Stimulated activated naive CD8-positive, alpha-beta T cell treated with anti-CD3 and anti-CD28 coated beads, Interleukin-15, amount 100 ng/mL, for 72 hours (primary cell): ENCODE data around the gene GRM6.

Experiments used
- ATAC-seq: fragments of 150-1000 bp; cut with Tn5 transposase; 2 replicates; pipeline ENCODE4 v1.10.0; 2021; ENCODE audit warnings: mild to moderate bottlenecking, moderate library complexity
- DNase-seq, 2 donors: peaks; one replicate each; pipeline ENCODE4 v3.0.0; 2021 to 2022
- H3K27ac Mint-ChIP-seq, 2 donors: one replicate each; pipeline ENCODE4 v1.8.0; 2022; ENCODE audit warnings: mild to moderate bottlenecking in 2 of 2, mixed read lengths in 2 of 2, moderate library complexity in 2 of 2
- H3K27me3 Mint-ChIP-seq: one replicate; pipeline ENCODE4 v1.8.0; 2022; ENCODE audit warnings: mixed read lengths
- H3K4me1 Mint-ChIP-seq: one replicate; pipeline ENCODE4 v1.8.0; 2022; ENCODE audit warnings: mild to moderate bottlenecking, mixed read lengths
- H3K4me3 Mint-ChIP-seq, 2 donors: one replicate each; pipeline ENCODE4 v1.8.0; 2022; ENCODE audit warnings: mild to moderate bottlenecking in 2 of 2, mixed read lengths in 2 of 2, moderate library complexity in 1 of 2
- H3K9me3 Mint-ChIP-seq, 2 donors: one replicate each; pipeline ENCODE4 v1.8.0; 2022; ENCODE audit warnings: mixed read lengths in 2 of 2

GRM6 gene

GRCh38 chr5:178994580-178995340 is at the start of gene GRM6:
Gene GRM6, minus strand, starts transcription at chr5:178995320. Its CDS starts 376 bp downstream, at chr5:178994944.
- Mint-ChIP-seq H3K27ac (no peak within 1 kb of the TSS), H3K4me3 (peak within 1 kb of the TSS in 1 of 2 donors; percentile 26), H3K9me3 (peaks cover 0 to 13% of the 10 kb centered on the region in 2 donors), H3K4me1 (peaks cover 9% of the 10 kb centered on the region), H3K27me3 (peaks cover 61% of the 10 kb centered on the region)
- ATAC-seq = no peak
- DNase-seq = no peak

DNA sequence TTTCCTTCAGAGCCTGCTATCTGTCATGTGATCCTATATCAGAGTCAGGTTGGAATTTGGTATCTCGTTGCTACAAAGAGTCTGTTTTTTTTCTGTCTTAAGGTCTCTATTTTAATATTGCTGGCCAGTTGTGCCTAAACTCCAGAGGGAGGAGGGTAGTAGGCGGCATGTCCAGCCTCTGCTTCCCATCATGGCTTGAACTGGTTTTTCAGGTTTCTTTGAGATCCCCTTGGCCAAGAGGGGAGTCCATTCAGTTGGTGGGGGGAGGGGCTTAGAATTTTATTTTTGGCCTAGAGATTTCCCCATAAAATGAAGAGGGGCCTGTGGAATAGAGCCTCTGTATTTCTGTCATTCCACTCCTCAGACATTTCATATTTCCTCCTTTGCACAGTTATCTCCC is 49.6 kb upstream of the GRM6 start:
- peaks cover 13 to 56% of the 10 kb centered on the region in 2 donors for H3K9me3 Mint-ChIP-seq
- no peak for DNase-seq

GRCh38 chr5:179033004-179033580 is 38.0 kb upstream of the GRM6 start:
- peaks cover 6% of the 10 kb centered on the region for H3K4me1 Mint-ChIP-seq
- H3K9me3 Mint-ChIP-seq = peaks cover 65 to 75% of the 10 kb centered on the region in 2 donors
- no peaks in the 10 kb centered on the region for H3K27me3 Mint-ChIP-seq
- H3K27ac Mint-ChIP-seq = no peak overlapping the region
- no peak overlapping the region for H3K4me3 Mint-ChIP-seq
- ATAC-seq (no peak), DNase-seq (no peak)

More for the DNA sequence above, 49.6 kb upstream of the GRM6 start:
- no peaks in the 10 kb centered on the region for H3K4me1 Mint-ChIP-seq
- no peak overlapping the region for H3K4me3 Mint-ChIP-seq
- H3K27me3 Mint-ChIP-seq = no peaks in the 10 kb centered on the region
- H3K27ac Mint-ChIP-seq = no peak overlapping the region
- no peak for ATAC-seq

DNA sequence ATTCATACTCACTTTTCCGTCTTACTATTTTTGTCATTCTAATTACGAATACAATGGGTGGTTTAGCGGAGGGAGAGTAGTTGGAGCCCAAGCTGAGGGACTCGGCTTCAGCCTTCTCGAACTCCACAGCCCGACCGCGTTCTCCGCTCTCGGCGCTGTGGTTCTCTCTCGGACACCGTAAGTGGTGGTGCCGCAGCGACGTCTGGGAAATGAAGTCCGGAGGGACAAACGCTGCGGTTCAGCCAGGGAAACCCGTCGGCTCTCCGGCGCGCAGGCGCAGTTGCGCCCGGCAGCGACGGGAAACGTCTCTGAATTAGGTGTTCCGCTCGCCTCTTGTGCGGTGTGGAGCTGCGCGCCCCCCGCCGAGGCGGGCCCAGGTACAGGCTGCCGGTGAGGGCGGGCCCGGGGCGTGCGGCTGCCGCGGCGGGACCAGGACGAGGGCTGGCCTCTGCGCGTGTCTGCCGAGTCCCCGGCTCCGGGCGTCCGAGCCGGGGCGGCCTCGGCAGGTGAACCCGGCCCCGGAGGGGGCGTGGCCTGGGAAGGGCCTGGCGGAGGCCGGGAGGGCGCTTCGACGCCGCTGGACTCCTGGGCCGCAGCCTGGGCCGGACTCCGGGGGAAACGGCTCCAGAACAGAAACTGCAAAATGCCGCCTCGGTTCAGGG is 28.5 kb upstream of the GRM6 start, which contains the start of gene ZNF879:
Gene ZNF879, plus strand, starts transcription at position 277 of the 662 bp plus-strand sequence. CDS start 1,201 bp downstream, outside the sequence.
- DNase-seq = peak; percentile 93 to 95
- H3K27ac Mint-ChIP-seq = peak within 1 kb of the TSS; percentile 94 to 98
- H3K4me3 Mint-ChIP-seq = peak within 1 kb of the TSS; percentile 97 to 99
- ATAC-seq = peak; percentile 97
- no peaks in the 10 kb centered on the region for H3K27me3 Mint-ChIP-seq
- peaks cover 15 to 20% of the 10 kb centered on the region in 2 donors for H3K9me3 Mint-ChIP-seq
- H3K4me1 Mint-ChIP-seq = peaks cover 14% of the 10 kb centered on the region

- H3K4me1 Mint-ChIP-seq = no peaks in the 10 kb centered on the region
- H3K9me3 Mint-ChIP-seq = peaks cover 45 to 46% of the 10 kb centered on the region in 2 donors
- ATAC-seq (no peak), DNase-seq (no peak)
- no peak overlapping the region for H3K4me3 Mint-ChIP-seq
- no peaks in the 10 kb centered on the region for H3K27me3 Mint-ChIP-seq
- no peak overlapping the region for H3K27ac Mint-ChIP-seq
Measured at GRCh38 chr5:179008667-179009066, 13.5 kb upstream of the GRM6 start.

GRCh38 chr5:179006564-179006963 is 11.4 kb upstream of the GRM6 start:
- Mint-ChIP-seq H3K9me3 (peaks cover 40 to 48% of the 10 kb centered on the region in 2 donors), H3K4me1 (no peaks in the 10 kb centered on the region)
- DNase-seq = no peak

DNA sequence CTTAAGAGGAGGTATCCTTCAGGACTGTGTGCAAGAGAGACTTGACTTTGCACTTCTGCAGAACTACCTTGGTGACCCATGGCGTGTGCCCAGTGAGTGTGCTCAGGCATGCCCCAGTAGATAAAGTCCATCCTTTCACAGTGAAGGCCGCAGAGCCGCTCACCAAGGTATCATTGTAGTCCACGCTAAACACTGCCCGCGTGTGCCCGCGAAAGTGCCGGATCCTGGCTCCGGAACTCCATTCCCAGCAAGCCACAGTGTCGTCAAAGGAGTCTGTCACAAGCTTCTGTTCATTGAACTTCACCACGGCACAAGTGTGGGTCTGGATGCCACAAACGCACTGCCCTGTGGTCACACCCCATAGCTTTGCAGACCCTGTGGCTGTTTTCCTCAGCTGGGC is 3.3 kb upstream of the GRM6 start:
- peaks cover 6% of the 10 kb centered on the region for H3K4me1 Mint-ChIP-seq
- no peak for ATAC-seq
- H3K27ac Mint-ChIP-seq = no peak overlapping the region
- H3K9me3 Mint-ChIP-seq = peaks cover 0 to 18% of the 10 kb centered on the region in 2 donors
- no peak overlapping the region for H3K4me3 Mint-ChIP-seq
- peaks cover 49% of the 10 kb centered on the region for H3K27me3 Mint-ChIP-seq
- no peak for DNase-seq

More at GRCh38 chr5:179006564-179006963, 11.4 kb upstream of the GRM6 start:
- H3K27me3 Mint-ChIP-seq = peaks cover 8% of the 10 kb centered on the region
- no peak overlapping the region for H3K27ac Mint-ChIP-seq
- no peak overlapping the region for H3K4me3 Mint-ChIP-seq
- ATAC-seq = no peak

DNA sequence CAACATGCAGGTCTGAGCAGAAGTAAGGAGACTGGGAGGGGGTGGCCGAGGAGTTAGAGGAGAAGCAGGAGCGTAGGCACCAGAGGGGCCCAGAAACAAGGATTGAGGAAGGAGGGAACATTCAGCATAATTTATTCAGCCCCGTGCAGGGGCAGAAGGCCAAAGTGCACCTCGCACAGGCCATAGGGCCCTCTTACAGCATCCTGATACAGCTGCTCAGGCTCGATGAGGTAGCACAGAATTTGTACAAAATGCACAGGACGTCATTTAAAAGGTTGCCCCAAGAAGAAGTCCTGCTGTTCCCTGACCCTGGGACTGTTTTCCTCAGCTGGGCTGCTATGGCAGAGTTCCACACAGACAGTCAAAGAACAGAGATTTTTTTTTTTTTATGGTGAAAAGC is 2.1 kb upstream of the GRM6 start:
- peaks cover 0 to 12% of the 10 kb centered on the region in 2 donors for H3K9me3 Mint-ChIP-seq
- H3K4me1 Mint-ChIP-seq = peaks cover 9% of the 10 kb centered on the region
- no peak overlapping the region for H3K27ac Mint-ChIP-seq
- H3K4me3 Mint-ChIP-seq = no peak overlapping the region
- H3K27me3 Mint-ChIP-seq = peaks cover 59% of the 10 kb centered on the region
- no peak for ATAC-seq
- no peak for DNase-seq

- Mint-ChIP-seq H3K27ac (no peak overlapping the region), H3K4me3 (no peak overlapping the region), H3K9me3 (peaks cover 0 to 6% of the 10 kb centered on the region in 2 donors), H3K27me3 (peaks cover 61% of the 10 kb centered on the region), H3K4me1 (peaks cover 9% of the 10 kb centered on the region)
- DNase-seq = no peak
- ATAC-seq = no peak
Measured at GRCh38 chr5:178996156-178996555, 1.0 kb upstream of the GRM6 start.

GRCh38 chr5:178995341-178995690 is 196 bp upstream of the GRM6 start:
- H3K4me1 Mint-ChIP-seq = peaks cover 9% of the 10 kb centered on the region
- no peak for ATAC-seq
- H3K4me3 Mint-ChIP-seq = peak overlapping the region in 1 of 2 donors; percentile 2
- no peak for DNase-seq
- no peak overlapping the region for H3K27ac Mint-ChIP-seq
- H3K9me3 Mint-ChIP-seq = peaks cover 0 to 8% of the 10 kb centered on the region in 2 donors
- H3K27me3 Mint-ChIP-seq = peaks cover 61% of the 10 kb centered on the region

DNA sequence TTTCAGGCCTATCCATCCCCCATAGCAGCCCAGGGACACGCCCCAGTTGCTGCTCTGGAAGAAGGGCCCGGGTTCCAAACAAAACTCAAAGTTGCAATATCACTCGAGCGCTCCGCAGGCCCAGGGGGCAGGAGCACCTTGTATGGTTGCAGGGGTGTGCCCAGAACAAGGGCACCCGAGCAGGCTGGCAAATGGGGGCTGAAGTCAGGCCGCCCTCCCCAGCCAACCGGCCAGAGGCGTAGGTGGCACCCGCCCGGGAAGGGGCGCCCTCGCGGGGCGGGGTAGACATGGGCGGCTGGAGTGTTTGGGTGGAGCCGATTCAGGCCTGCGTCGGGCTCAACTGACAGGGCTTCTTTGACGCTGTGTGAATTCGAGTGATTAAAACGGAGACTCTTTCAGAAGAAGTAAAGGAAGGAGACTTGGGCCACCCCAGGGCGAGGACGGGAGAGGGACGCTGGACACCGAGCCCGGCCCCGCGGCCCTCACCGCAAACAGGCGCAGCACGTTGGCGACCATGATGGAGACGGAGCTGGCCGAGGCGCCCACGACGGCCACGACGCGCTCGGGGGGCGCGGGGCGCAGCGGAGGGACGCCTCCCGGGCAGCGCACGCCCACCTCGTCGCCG is 1.1 kb downstream of the GRM6 start:
- peak overlapping the region in 1 of 2 donors; percentile 26 for H3K4me3 Mint-ChIP-seq
- DNase-seq = no peak
- H3K9me3 Mint-ChIP-seq = peaks cover 0 to 19% of the 10 kb centered on the region in 2 donors
- H3K4me1 Mint-ChIP-seq = peaks cover 9% of the 10 kb centered on the region
- H3K27ac Mint-ChIP-seq = no peak overlapping the region
- no peak for ATAC-seq
- peaks cover 60% of the 10 kb centered on the region for H3K27me3 Mint-ChIP-seq

DNA sequence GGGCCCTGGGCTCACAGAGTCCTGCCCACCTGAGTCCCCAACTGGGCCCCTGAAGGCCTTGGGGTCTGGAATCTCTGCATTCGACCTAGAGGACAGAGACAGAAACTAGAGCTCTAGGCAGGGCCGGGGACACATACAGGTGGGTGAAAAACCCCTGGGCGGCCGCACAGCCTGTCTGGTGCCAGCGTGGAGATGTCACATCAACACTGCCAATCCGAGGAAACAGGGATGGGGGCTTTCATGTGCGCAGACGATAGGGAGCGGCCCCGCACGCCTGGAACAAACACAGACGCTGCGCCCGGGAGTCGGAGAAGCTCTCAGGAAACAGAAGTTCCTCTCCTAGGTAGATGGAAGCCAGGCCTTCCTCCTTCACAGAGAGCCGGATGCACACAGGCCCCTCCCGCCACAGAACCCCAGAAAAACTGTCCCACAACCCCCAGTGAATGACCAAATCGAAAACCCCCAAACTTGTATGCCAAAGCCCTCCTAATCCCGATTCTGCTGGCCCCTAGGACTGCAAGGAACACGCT is 1.8 kb downstream of the GRM6 start:
- peaks cover 9% of the 10 kb centered on the region for H3K4me1 Mint-ChIP-seq
- no peak overlapping the region for H3K4me3 Mint-ChIP-seq
- peaks cover 54% of the 10 kb centered on the region for H3K27me3 Mint-ChIP-seq
- peaks cover 0 to 16% of the 10 kb centered on the region in 2 donors for H3K9me3 Mint-ChIP-seq
- no peak overlapping the region for H3K27ac Mint-ChIP-seq
- ATAC-seq (no peak), DNase-seq (no peak)

DNA sequence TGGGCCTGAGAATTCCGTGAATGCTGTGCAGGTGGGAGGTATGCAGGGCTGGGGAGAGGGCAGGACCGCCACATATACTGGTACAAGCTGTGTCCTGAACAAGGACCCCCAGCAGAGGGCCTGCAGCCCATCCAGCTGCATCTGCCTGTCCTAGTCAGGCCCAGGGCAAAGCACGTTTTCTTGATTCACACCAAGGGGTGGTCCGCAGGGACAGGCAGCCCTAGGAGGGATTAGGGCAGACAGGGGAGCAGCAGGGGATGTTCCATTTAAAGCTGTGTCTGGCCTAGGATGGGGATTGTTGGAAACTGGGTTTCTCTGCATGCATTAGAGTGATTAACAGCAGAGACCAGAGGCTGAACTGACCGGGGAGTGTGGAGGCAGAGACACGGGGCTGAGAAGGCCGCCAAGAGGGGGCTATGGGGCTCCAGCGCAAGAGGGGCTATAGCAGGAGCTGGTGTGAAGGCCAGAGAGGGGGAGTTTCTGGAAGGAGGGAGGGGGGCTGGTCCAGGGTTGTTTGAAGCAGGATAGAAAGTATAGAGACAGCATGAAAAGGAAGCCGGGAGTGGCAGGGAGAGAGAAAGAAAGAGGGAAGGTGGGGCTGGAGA is 2.7 kb downstream of the GRM6 start:
- no peak overlapping the region for H3K27ac Mint-ChIP-seq
- peaks cover 9% of the 10 kb centered on the region for H3K4me1 Mint-ChIP-seq
- H3K27me3 Mint-ChIP-seq = peaks cover 54% of the 10 kb centered on the region
- H3K9me3 Mint-ChIP-seq = peaks cover 6 to 24% of the 10 kb centered on the region in 2 donors
- no peak for DNase-seq
- ATAC-seq = no peak
- no peak overlapping the region for H3K4me3 Mint-ChIP-seq

DNA sequence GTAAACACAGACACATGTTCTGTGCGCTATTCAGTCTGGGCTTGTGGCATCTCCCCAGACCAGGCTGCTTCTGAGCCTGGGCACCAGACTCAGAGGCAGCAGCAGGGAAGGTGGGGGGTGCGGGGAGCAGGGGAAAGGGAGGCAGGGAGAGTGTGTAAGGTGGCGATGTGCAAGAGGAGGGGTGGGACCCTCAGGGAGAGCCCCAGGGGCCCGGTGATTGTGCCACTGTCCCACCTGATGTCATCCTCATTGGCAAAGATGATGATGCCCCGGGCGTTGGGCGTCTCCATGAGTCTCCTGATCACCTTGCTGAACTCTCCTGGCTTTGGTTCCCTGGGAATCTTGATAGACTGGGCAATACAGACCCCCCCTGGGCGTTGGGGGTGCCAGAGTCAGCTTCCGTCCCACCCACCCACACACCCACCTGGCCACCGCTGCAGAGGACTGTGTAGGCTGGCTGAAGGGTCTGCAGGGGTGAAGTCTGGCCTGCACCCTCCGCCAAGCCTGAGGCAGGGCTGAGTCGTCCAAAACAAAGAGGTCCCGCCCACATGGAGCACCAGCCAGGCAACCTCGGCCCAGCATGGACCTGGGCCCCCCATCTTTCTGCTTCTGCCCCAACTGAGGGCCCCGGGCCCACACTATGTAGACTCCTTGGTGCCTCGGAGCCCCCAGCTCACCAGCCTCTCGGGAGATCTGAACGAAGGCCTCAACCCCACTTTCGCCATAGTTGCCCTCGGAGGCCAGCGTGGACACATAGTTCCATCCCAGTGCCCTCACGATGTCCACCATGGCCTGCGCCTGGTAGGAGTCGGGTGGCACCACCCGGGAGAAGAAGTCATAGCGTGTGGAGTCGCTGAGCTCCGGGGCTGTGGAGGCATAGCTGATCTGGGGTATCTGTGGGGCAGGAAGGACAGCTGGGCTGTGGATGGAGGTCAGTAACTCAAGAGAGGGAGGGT is 3.7 kb downstream of the GRM6 start:
- no peak for DNase-seq
- H3K4me1 Mint-ChIP-seq = peaks cover 9% of the 10 kb centered on the region
- peak overlapping the region in 1 of 2 donors; percentile 55 for H3K27ac Mint-ChIP-seq
- no peak for ATAC-seq
- H3K27me3 Mint-ChIP-seq = peaks cover 47% of the 10 kb centered on the region
- H3K4me3 Mint-ChIP-seq = no peak overlapping the region
- H3K9me3 Mint-ChIP-seq = peaks cover 8 to 28% of the 10 kb centered on the region in 2 donors
